ENCODE measurements around the gene PCDH10. TPM values are rescaled to one million over a fixed set of nuclear protein-coding genes. Genes with fewer than 3 reads are reported as not detected.
"Not testable (repeated sequence)": the region's sequence is repeated elsewhere in the genome, so short reads cannot be mapped to it uniquely, and the experiment has no call there.

PCDH10 gene
- total RNA-seq, 6 experiments from 2014 or later: 0.05 to 0.20 (median 0.12) TPM; not detected in 3

DNA sequence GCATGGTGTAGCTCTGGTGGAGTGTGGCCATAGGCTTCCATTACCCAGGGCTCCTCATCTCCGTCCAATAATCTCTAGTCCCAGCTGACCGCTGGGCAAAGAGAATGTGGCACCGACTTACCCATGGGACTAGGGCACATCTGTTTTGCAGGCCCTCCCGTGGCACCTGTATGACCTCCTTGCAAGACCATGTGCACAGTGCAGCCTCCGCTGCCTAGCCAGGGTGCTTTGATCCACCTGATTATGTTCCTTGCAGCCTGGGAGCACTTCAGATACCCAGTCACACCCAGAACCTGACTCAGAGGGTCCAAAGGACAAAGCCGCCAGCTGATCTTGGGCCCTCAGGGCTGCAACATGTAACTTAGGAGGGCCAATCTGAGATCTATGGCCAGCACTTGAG, 84.8 kb downstream of the PCDH10 start:
- DNase-seq (no peak), ATAC-seq (no peak)
- TF ChIP-seq, protein P1, sequence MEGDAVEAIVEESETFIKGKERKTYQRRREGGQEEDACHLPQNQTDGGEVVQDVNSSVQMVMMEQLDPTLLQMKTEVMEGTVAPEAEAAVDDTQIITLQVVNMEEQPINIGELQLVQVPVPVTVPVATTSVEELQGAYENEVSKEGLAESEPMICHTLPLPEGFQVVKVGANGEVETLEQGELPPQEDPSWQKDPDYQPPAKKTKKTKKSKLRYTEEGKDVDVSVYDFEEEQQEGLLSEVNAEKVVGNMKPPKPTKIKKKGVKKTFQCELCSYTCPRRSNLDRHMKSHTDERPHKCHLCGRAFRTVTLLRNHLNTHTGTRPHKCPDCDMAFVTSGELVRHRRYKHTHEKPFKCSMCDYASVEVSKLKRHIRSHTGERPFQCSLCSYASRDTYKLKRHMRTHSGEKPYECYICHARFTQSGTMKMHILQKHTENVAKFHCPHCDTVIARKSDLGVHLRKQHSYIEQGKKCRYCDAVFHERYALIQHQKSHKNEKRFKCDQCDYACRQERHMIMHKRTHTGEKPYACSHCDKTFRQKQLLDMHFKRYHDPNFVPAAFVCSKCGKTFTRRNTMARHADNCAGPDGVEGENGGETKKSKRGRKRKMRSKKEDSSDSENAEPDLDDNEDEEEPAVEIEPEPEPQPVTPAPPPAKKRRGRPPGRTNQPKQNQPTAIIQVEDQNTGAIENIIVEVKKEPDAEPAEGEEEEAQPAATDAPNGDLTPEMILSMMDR (IDR thresholded peaks at IDR 0.05): no peak
- TF ChIP-seq POLR2A (IDR thresholded peaks at IDR 0.05): no peak

DNA sequence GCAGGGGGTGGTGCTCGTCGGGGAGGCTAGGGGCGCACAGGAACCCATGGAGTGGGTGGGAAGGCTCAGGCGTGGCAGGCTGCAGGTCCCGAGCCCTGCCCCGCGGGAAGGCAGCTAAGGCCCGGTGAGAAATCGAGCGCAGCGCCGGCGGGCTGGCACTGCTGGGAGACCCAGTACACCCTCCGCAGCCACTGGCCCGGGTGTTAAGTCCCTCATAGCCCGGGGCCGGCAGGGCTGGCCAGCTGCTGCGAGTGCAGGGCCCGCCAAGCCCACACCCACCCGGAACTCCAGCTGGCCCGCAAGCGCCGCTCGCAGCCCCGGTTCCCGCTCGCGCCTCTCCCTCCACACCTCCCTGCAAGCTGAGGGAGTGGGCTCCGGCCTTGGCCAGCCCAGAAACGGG, 91.4 kb downstream of the PCDH10 start:
- DNase-seq; H3K27ac ChIP-seq; intact Hi-C loops (cut with DNase I); ATAC-seq; H3K4me3 ChIP-seq; H3K27me3 ChIP-seq; H3K36me3 ChIP-seq; H3K4me1 ChIP-seq; H3K9me3 ChIP-seq: not testable (repeated sequence)
- no CpG with 5 or more reads among the region's 30 CpGs for WGBS (ENCODE audit: insufficient coverage, low coverage, low lambda C conversion rate, missing lambda C conversion rate)

More for the DNA sequence above, 84.8 kb downstream of the PCDH10 start:
- no peaks in the 10 kb centered on the region for H3K4me1 ChIP-seq
- no peaks in the 10 kb centered on the region for H3K27me3 ChIP-seq
- H3K36me3 ChIP-seq: no peaks in the 10 kb centered on the region
- no peaks in the 10 kb centered on the region for H3K9me3 ChIP-seq
- 60% methylated on average over 1 of the region's 6 CpGs for WGBS (ENCODE audit: insufficient coverage, low coverage, low lambda C conversion rate, missing lambda C conversion rate)
- H3K27ac ChIP-seq: no peak overlapping the region
- intact Hi-C loops (cut with DNase I): no loop called here
- no peak overlapping the region for H3K4me3 ChIP-seq

All from right lobe of liver (tissue), 6 donors.